Heart left ventricle (tissue), 16 donors: Measurements from ENCODE around the gene ISLR2. TPM values are rescaled to one million over a fixed set of nuclear protein-coding genes. Genes with fewer than 3 reads are reported as not detected.
A peak's percentile ranks its signal among the peaks of the same experiment; 100 is the strongest.
"Not testable (repeated sequence)": the region's sequence is repeated elsewhere in the genome, so short reads cannot be mapped to it uniquely, and the experiment has no call there.

Experiments
- ATAC-seq, 4 donors: fragments of 200-7000 bp; cut with Tn5 transposase; one replicate each; pipeline ENCODE4 v1.9.1; 2020 to 2022; ENCODE audit warnings: moderate library complexity in 4 of 4, mild to moderate bottlenecking in 3 of 4, moderate number of reproducible peaks in 1 of 4
- DNase-seq, 5 donors: peaks; one replicate each; pipeline ENCODE4 v3.0.0-alpha.2; 2020
- H3K27ac ChIP-seq, 12 donors: fragments of 200-600 bp; sonication (generic) in 4 of 12; one replicate each; pipeline versions ENCODE4 v1.5.0 to v1.8.0; 2016 to 2022; ENCODE audit warnings: mild to moderate bottlenecking in 2 of 12
- H3K27me3 ChIP-seq, 9 donors: fragments of 200-600 bp; sonication (generic) in 2 of 9; one replicate each; pipeline versions ENCODE4 v1.5.1 to v1.8.0; 2016 to 2022; ENCODE audit warnings: mild to moderate bottlenecking in 3 of 9
- H3K36me3 ChIP-seq, 9 donors: fragments of 200-600 bp; sonication (generic) in 2 of 9; one replicate each; pipeline versions ENCODE4 v1.5.0 to v1.8.0; 2018 to 2022; ENCODE audit warnings: mild to moderate bottlenecking in 2 of 9
- H3K4me1 ChIP-seq, 12 donors: fragments of 200-600 bp; sonication (generic) in 4 of 12; one replicate each; pipeline versions ENCODE4 v1.5.0 to v1.8.0; 2016 to 2022; ENCODE audit warnings: mild to moderate bottlenecking in 3 of 12
- H3K4me3 ChIP-seq, 12 donors: fragments of 200-600 bp; sonication (generic) in 4 of 12; one replicate each; pipeline versions ENCODE4 v1.5.0 to v1.8.0; 2017 to 2022; ENCODE audit warnings: mild to moderate bottlenecking in 9 of 12, moderate library complexity in 4 of 12
- H3K9me3 ChIP-seq, 12 donors: fragments of 200-600 bp; sonication (generic) in 4 of 12; one replicate each; pipeline versions ENCODE4 v1.5.0 to v1.8.0; 2016 to 2022; ENCODE audit warnings: mild to moderate bottlenecking in 1 of 12
- CTCF ChIP-seq, 12 donors: fragments of 200-600 bp; sonication (generic) in 4 of 12; IDR thresholded peaks; one replicate each; pipeline versions ENCODE4 v1.5.0 to v1.8.0; 2018 to 2022; ENCODE audit warnings: antibody characterized with exemption in 12 of 12, mild to moderate bottlenecking in 5 of 12
- POLR2A ChIP-seq, 2 donors: fragments of 450-650 bp; IDR thresholded peaks; one replicate each; pipeline ENCODE4 v1.6.1; 2017; ENCODE audit warnings: antibody characterized with exemption in 2 of 2, mild to moderate bottlenecking in 2 of 2, moderate library complexity in 2 of 2
- WGBS, 4 donors: extraction: QIAGEN DNeasy Blood & Tissue Kit in 2 of 4; methylation state at CpG; one replicate each; pipeline versions ENCODE4 v1.1.5 to v1.1.7; 2013 to 2018; 5-methylcytosine and 5-hydroxymethylcytosine counted together
- intact Hi-C, 10 donors: fragments of 100-400 bp; cut with DNase I; formaldehyde crosslinking; loops; one replicate each; pipeline versions ENCODE4 v1.11.1 to v1.14.2; 2022
- long read RNA-seq, 3 donors: library from polyadenylated mRNA; unstranded; transcript quantifications; one replicate each; pipeline ENCODE4 v2.0.0, GENCODE V29; 2020 to 2021
- polyA plus RNA-seq, 2 donors: library from polyadenylated mRNA; stranded (reverse); fragments of 200-250 nt; gene quantifications; one replicate each; pipeline ENCODE4 v1.2.3, GENCODE V29; 2013
- total RNA-seq, 9 donors: library from RNA; depleted of rRNA in 2 of 9; stranded (reverse); fragments of >200 nt in 2 of 9; fragmentation: NEBNext Ultra II Directional in 3 of 9; extraction: Animal tissue kit (Norgen Biotek cat#: 25700) in 3 of 9; gene quantifications; one replicate each; pipeline versions ENCODE4 v1.1.0 to v1.2.4, GENCODE V29; 2016 to 2023
- donor health status: ischemic (EF 13 %, LVEDD 7.1; RV severe dilation, severe dysfunction).
- donor health status: healthy with polysubstance abuse.
- donor health status: DM: no; HTN: yes; CAD: no.
- donor health status: DM: no; HTN: no; CAD: no.
- donor health status: ischemic (EF 25% LVEDD 6.9; RV normal size, moderate dysfunction).
- donor health status: ischemic (EF 25% LVEDD 5.7; RV mildly dilated, moderate dysfunction).
- donor health status: healthy.
- donor health status: DM: yes; HTN: yes; CAD: no.
- donor health status: ischemic (EF 35%, LVEDD 5.7; RV mildly dilated, moderate dysfunction).
- donor health status: nonischemic (EF 11% LVEDD 7.7; RV severe dilation, severe dysfunction).
- donor health status: DM: yes; HTN: yes; CAD: no.
- donor health status: PGD.
- donor health status: ischemic (EF 29% LVEDD 5.4; RV normal size, mild dysfunction).
- donor health status: nonischemic (EF 23%, LVEDD 6.1; RV moderate dilation, normal function).

ISLR2 gene
- total RNA-seq (1 to 10 TPM; 1.6 to 9.0 (median 2.9) TPM), polyA plus RNA-seq (1 to 10 TPM; 4.6 to 5.6 TPM)
- long read RNA-seq, donor 1, partial matches to known transcripts, result 0 of 2 reads
- long read RNA-seq, donor 1, other reads (novel, unspliced or antisense), result 2 of 2 reads
- long read RNA-seq, donor 2, partial matches to known transcripts, result 0 of 1 reads
- long read RNA-seq, donor 2, other reads (novel, unspliced or antisense), result 1 of 1 reads
- long read RNA-seq, donor 3, partial matches to known transcripts, result 0 of 1 reads
- long read RNA-seq, donor 3, other reads (novel, unspliced or antisense), result 1 of 1 reads

GRCh38 chr15:74130155-74130848 is at the start of gene ISLR2:
Gene ISLR2, plus strand, starts transcription at chr15:74130586. Its CDS starts 2,169 bp downstream, at chr15:74132755.
- H3K27ac ChIP-seq, result peak within 1 kb of the TSS in 10 of 12 donors; percentile 47 to 88 (median 76)
- H3K27me3 ChIP-seq, result peaks cover 15 to 84% (median 76%) of the 10 kb centered on the region in 9 donors
- ATAC-seq, result no peak
- H3K4me3 ChIP-seq, result peak within 1 kb of the TSS; percentile 13 to 64 (median 50)
- no peaks in the 10 kb centered on the region for H3K9me3 ChIP-seq
- H3K4me1 ChIP-seq, result peaks cover 0 to 69% (median 26%) of the 10 kb centered on the region in 12 donors
- peaks cover 0 to 15% (median 0%) of the 10 kb centered on the region in 9 donors for H3K36me3 ChIP-seq
- intact Hi-C loops, result loop anchor here in 3 of 10 donors (5.0 to 10.0 kb wide), 3 partner anchors 73 to 112 kb away; no protein-coding TSS in a partner anchor
- no peak for TF ChIP-seq CTCF (IDR thresholded peaks at IDR 0.05)
- no peak for TF ChIP-seq POLR2A (IDR thresholded peaks at IDR 0.05)
- no peak for DNase-seq
- WGBS, 4 donors, result 1 to 3% (median 2%) methylated on average over 46 to 53 of the region's 53 CpGs

- H3K4me1 ChIP-seq, H3K4me3 ChIP-seq, H3K9me3 ChIP-seq, intact Hi-C loops, ATAC-seq, H3K27me3 ChIP-seq, H3K36me3 ChIP-seq, H3K27ac ChIP-seq, DNase-seq: not testable (repeated sequence)
- WGBS, 4 donors, result no CpG with 5 or more reads among the region's 7 CpGs
These were observed 47.9 kb upstream of the ISLR2 start, which contains the start of gene GOLGA6A for GRCh38 chr15:74082450-74082849. Gene GOLGA6A, minus strand, starts transcription at chr15:74082550. Its CDS starts 41 bp downstream, at chr15:74082509.

GRCh38 chr15:74094567-74094966 is 35.8 kb upstream of the ISLR2 start:
- H3K4me1 ChIP-seq, DNase-seq, intact Hi-C loops, H3K36me3 ChIP-seq, H3K9me3 ChIP-seq, H3K27me3 ChIP-seq, H3K4me3 ChIP-seq, H3K27ac ChIP-seq, ATAC-seq: not testable (repeated sequence)
- no CpG with 5 or more reads among the region's 2 CpGs for WGBS, 4 donors

GRCh38 chr15:74095610-74096009 is 34.8 kb upstream of the ISLR2 start:
- H3K27me3 ChIP-seq, H3K36me3 ChIP-seq, ATAC-seq, H3K27ac ChIP-seq, H3K9me3 ChIP-seq, intact Hi-C loops, H3K4me3 ChIP-seq, H3K4me1 ChIP-seq, DNase-seq: not testable (repeated sequence)
- 84 to 92% (median 86%) methylated on average over 6 to 8 of the region's 10 CpGs; no CpG with 5 or more reads in 1 of the 4 donors for WGBS, 4 donors

GRCh38 chr15:74096753-74097474 is 33.5 kb upstream of the ISLR2 start:
- H3K9me3 ChIP-seq, H3K4me1 ChIP-seq, intact Hi-C loops, H3K27me3 ChIP-seq, H3K27ac ChIP-seq, DNase-seq, ATAC-seq, H3K36me3 ChIP-seq, H3K4me3 ChIP-seq: not testable (repeated sequence)
- WGBS, 4 donors, result no CpG with 5 or more reads among the region's 27 CpGs
